ENCODE measurements around the gene TEX264.
"Not testable (repeated sequence)": the region's sequence is repeated elsewhere in the genome, so short reads cannot be mapped to it uniquely, and the experiment has no call there.

- TF ChIP-seq CTCF (optimal IDR thresholded peaks at IDR 0.05 in 1 of 3, IDR thresholded peaks at IDR 0.05 in 1 of 3, conservative IDR thresholded peaks at IDR 0.05 in 1 of 3; ENCODE audit: extremely low read depth in 1 of 3, insufficient read depth in 2 of 3, low read length in 3 of 3); EZH2 (IDR thresholded peaks at IDR 0.05; ENCODE audit: low read length): not testable (repeated sequence)
Measured at GRCh38 chr3:51742320-51742719, 71.3 kb downstream of the TEX264 start.

All from keratinocyte (primary cell).